MM.1S (cell line): Measurements from ENCODE around the gene PDE4B.

Experiments
- DNase-seq: peaks from one replicate; pipeline ENCODE4 v3.0.0-alpha.2; 2015
- H2AFZ ChIP-seq: fragments of 300-600 bp; sonication (generic); 2 replicates; pipeline ENCODE4 v1.6.0; 2016; ENCODE audit warnings: antibody characterized with exemption, low read length
- H3F3A ChIP-seq: fragments of 300-600 bp; sonication (generic); 2 replicates; pipeline ENCODE4 v1.6.1; 2016; ENCODE audit warnings: mild to moderate bottlenecking, antibody characterized with exemption, low read length, moderate library complexity, mixed read lengths; ENCODE audit not compliant: insufficient read depth
- H3K27ac ChIP-seq: fragments of 300-600 bp; sonication (generic); 2 replicates; pipeline ENCODE4 v1.5.1; 2016; ENCODE audit warnings: mild to moderate bottlenecking, low read length
- H3K27me3 ChIP-seq: fragments of 300-600 bp; sonication (generic); replicated peaks from 2 replicates; pipeline ENCODE4 v1.6.0; 2016; ENCODE audit warnings: low read length; ENCODE audit not compliant: insufficient read depth
- H3K36me3 ChIP-seq: fragments of 300-600 bp; sonication (generic); replicated peaks from 2 replicates; pipeline ENCODE4 v1.6.1; 2016; ENCODE audit warnings: mild to moderate bottlenecking, low read length, mixed read lengths; ENCODE audit not compliant: insufficient read depth
- H3K4me1 ChIP-seq: fragments of 300-600 bp; sonication (generic); 2 replicates; pipeline ENCODE4 v1.6.1; 2016; ENCODE audit warnings: low read length, mixed read lengths
- H3K4me2 ChIP-seq: fragments of 300-600 bp; sonication (generic); 2 replicates; pipeline ENCODE4 v1.6.0; 2016; ENCODE audit warnings: low read depth, low read length
- H3K4me3 ChIP-seq: fragments of 300-600 bp; sonication (generic); 2 replicates; pipeline ENCODE4 v1.5.1; 2016; ENCODE audit warnings: low read length, mixed read lengths
- H3K79me2 ChIP-seq: fragments of 300-600 bp; sonication (generic); 2 replicates; pipeline ENCODE4 v1.6.1; 2016; ENCODE audit warnings: mixed run types, low read length, mixed read lengths
- H3K9ac ChIP-seq: fragments of 300-600 bp; sonication (generic); 2 replicates; pipeline ENCODE4 v1.6.1; 2016; ENCODE audit warnings: low read length, mixed read lengths
- H3K9me2 ChIP-seq: fragments of 300-600 bp; sonication (generic); replicated peaks from 2 replicates; pipeline ENCODE4 v1.6.1; 2016; ENCODE audit warnings: mild to moderate bottlenecking, low read length, mixed read lengths; ENCODE audit not compliant: insufficient read depth
- H3K9me3 ChIP-seq: fragments of 300-600 bp; sonication (generic); replicated peaks from 2 replicates; pipeline ENCODE4 v1.6.1; 2016; ENCODE audit warnings: mild to moderate bottlenecking, low read length, mixed read lengths; ENCODE audit not compliant: insufficient read depth
- H4K20me1 ChIP-seq: fragments of 300-600 bp; sonication (generic); 2 replicates; pipeline ENCODE4 v1.6.1; 2016; ENCODE audit warnings: mild to moderate bottlenecking, low read length, moderate library complexity, mixed read lengths; ENCODE audit not compliant: insufficient read depth
- EZH2 ChIP-seq: fragments of 300-600 bp; sonication (generic); optimal IDR thresholded peaks from 2 replicates; pipeline ENCODE3; 2017; ENCODE audit warnings: low read depth, mild to moderate bottlenecking, antibody characterized with exemption, low read length, mixed read lengths
- EZH2phosphoT487 ChIP-seq: fragments of 300-600 bp; sonication (generic); IDR thresholded peaks from 2 replicates; pipeline ENCODE4 v1.6.1; 2018; ENCODE audit warnings: antibody characterized with exemption, low read length
- TF ChIP-seq, protein P1 (sequence below): fragments of 300-600 bp; sonication (generic); IDR thresholded peaks from 2 replicates; pipeline ENCODE4 v1.5.1; 2016; ENCODE audit warnings: antibody characterized with exemption, low read length, mixed read lengths

PDE4B gene

DNA sequence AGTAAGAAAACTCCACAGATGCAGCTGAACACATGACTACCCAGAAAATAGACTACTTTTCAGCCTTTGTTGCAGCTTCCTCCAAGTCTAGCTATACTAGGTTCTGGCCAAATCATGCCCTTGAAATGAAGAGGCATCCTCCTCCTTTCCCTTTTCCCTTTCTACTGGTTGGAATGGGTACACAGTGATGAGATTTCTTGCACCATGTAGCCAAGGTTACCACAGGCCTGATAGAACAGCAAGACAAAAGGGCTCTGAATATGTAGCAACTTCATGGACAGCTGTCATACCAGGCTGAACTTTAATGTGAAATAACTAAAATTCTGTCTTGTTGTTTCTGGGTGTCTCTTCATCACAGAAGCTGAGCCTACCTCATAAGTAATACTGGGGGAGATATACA is 146.5 kb downstream of the PDE4B start:
- Histone ChIP-seq H3K9ac (no peak overlapping the region), H3K27ac (no peak overlapping the region), H3K9me3 (no peaks in the 10 kb centered on the region), H3K4me3 (no peak overlapping the region), H3K36me3 (no peaks in the 10 kb centered on the region), H3K4me2 (no peak overlapping the region), H2AFZ (no peak overlapping the region), H3K27me3 (no peaks in the 10 kb centered on the region), H3K9me2 (no peaks in the 10 kb centered on the region), H3K79me2 (no peaks in the 10 kb centered on the region), H3F3A (no peaks in the 10 kb centered on the region), H4K20me1 (no peaks in the 10 kb centered on the region), H3K4me1 (no peaks in the 10 kb centered on the region)
- DNase-seq: no peak
- TF ChIP-seq, protein P1, sequence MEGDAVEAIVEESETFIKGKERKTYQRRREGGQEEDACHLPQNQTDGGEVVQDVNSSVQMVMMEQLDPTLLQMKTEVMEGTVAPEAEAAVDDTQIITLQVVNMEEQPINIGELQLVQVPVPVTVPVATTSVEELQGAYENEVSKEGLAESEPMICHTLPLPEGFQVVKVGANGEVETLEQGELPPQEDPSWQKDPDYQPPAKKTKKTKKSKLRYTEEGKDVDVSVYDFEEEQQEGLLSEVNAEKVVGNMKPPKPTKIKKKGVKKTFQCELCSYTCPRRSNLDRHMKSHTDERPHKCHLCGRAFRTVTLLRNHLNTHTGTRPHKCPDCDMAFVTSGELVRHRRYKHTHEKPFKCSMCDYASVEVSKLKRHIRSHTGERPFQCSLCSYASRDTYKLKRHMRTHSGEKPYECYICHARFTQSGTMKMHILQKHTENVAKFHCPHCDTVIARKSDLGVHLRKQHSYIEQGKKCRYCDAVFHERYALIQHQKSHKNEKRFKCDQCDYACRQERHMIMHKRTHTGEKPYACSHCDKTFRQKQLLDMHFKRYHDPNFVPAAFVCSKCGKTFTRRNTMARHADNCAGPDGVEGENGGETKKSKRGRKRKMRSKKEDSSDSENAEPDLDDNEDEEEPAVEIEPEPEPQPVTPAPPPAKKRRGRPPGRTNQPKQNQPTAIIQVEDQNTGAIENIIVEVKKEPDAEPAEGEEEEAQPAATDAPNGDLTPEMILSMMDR: no peak
- no peak for TF ChIP-seq EZH2phosphoT487
- no peak for TF ChIP-seq EZH2

DNA sequence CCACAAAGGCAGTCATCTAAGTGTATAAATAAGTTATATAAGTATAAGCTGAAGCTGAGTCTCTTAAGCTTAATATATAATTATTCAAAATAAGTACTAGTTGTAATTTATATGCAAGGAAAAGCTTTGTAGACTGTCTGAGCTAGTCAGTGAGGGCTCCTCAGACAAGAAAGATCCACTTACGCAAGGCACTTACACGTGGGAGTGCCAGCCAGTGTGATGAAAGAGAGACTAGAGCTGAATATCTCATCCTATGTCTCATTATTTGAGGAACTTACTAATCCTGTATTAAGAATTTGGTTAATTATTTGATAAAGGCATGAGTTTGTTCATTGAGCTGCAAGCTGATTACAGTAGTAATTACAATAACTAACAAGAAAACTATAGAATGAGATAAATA is 146.9 kb downstream of the PDE4B start:
- Histone ChIP-seq H3K27me3 (no peaks in the 10 kb centered on the region), H2AFZ (no peak overlapping the region), H3F3A (no peaks in the 10 kb centered on the region), H3K9me2 (no peaks in the 10 kb centered on the region), H3K27ac (no peak overlapping the region), H3K36me3 (no peaks in the 10 kb centered on the region), H3K4me3 (no peak overlapping the region), H3K79me2 (no peaks in the 10 kb centered on the region), H3K4me1 (no peaks in the 10 kb centered on the region), H4K20me1 (no peaks in the 10 kb centered on the region), H3K9ac (no peak overlapping the region), H3K9me3 (no peaks in the 10 kb centered on the region), H3K4me2 (no peak overlapping the region)
- TF ChIP-seq EZH2phosphoT487 (no peak), EZH2 (no peak)
- TF ChIP-seq, protein P1: no peak
- no peak for DNase-seq

DNA sequence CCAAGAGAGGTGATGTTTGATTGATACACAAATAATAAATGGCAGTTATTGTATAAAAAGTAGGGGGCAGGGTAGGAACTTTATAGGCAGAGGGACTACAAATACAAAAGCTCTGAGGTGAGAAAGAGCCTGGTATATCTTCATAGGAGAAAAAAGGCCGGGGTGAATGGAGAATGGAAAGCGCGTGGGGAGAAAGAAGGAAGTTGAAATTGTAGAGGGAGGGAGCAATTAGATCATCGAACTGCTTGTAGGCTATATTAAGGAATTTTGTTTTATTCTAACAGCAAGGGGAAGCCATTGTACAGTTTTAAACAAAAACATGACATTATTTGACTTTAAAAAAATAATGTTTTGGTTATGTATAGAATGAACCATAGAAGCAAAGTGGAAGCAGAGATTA is 147.4 kb downstream of the PDE4B start:
- H2AFZ ChIP-seq: no peak overlapping the region
- H3K9me3 ChIP-seq: no peaks in the 10 kb centered on the region
- no peak for TF ChIP-seq EZH2
- no peak for TF ChIP-seq EZH2phosphoT487
- TF ChIP-seq, protein P1: no peak
- H3F3A ChIP-seq: no peaks in the 10 kb centered on the region
- no peaks in the 10 kb centered on the region for H3K27me3 ChIP-seq
- no peaks in the 10 kb centered on the region for H4K20me1 ChIP-seq
- no peaks in the 10 kb centered on the region for H3K36me3 ChIP-seq
- H3K9me2 ChIP-seq: no peaks in the 10 kb centered on the region
- no peaks in the 10 kb centered on the region for H3K79me2 ChIP-seq
- H3K4me1 ChIP-seq: no peaks in the 10 kb centered on the region
- no peak overlapping the region for H3K27ac ChIP-seq
- DNase-seq: no peak
- H3K4me3 ChIP-seq: no peak overlapping the region
- H3K4me2 ChIP-seq: no peak overlapping the region
- H3K9ac ChIP-seq: no peak overlapping the region
